HepG2 (cell line): ENCODE data around the gene CCDC18. TPM values are rescaled to one million over a fixed set of nuclear protein-coding genes. Genes with fewer than 3 reads are reported as not detected.

Experiments used
- AKNA ChIP-seq: sonication (generic); formaldehyde crosslinking; IDR thresholded peaks from 2 replicates; pipeline ENCODE4 v1.4.0; 2020; ENCODE audit warnings: missing genetic modification reagents, borderline replicate concordance
- ATF1 ChIP-seq: IDR thresholded peaks from 2 replicates; pipeline ENCODE4 v1.6.1; 2016; ENCODE audit warnings: mild to moderate bottlenecking, control low read depth
- ATF2 ChIP-seq: sonication (generic); formaldehyde crosslinking; IDR thresholded peaks from 2 replicates; pipeline ENCODE4 v1.4.0; 2020; ENCODE audit warnings: missing genetic modification reagents
- GATA4 ChIP-seq: sonication (generic); IDR thresholded peaks from 2 replicates; pipeline ENCODE4 v1.6.1; 2016; ENCODE audit warnings: antibody characterized with exemption, low read depth, borderline replicate concordance
- PAWR ChIP-seq: sonication (generic); formaldehyde crosslinking; IDR thresholded peaks from 2 replicates; pipeline ENCODE4 v1.4.0; 2020; ENCODE audit warnings: missing genetic modification reagents, mild to moderate bottlenecking, borderline replicate concordance
- SP5 ChIP-seq: IDR thresholded peaks from 2 replicates; pipeline ENCODE4 v1.6.1; 2016; ENCODE audit warnings: low read depth, borderline replicate concordance
- TBX3 ChIP-seq: fragments of 450-650 bp; IDR thresholded peaks from 2 replicates; pipeline ENCODE4 v1.6.1; 2017; ENCODE audit warnings: antibody characterized with exemption, mild to moderate bottlenecking, inconsistent platforms, borderline replicate concordance
- USF2 ChIP-seq, 2 experiments: sonication (generic) in 1 of 2; formaldehyde crosslinking in 1 of 2; IDR thresholded peaks; 2 replicates each; pipeline versions ENCODE4 v1.5.1 to v1.6.1; 2011 to 2020; ENCODE audit warnings: borderline replicate concordance in 1 of 2, low read depth in 1 of 2, low read length in 1 of 2, mild to moderate bottlenecking in 1 of 2, missing genetic modification reagents in 1 of 2, moderate library complexity in 1 of 2
- ZHX1 ChIP-seq: sonication (generic); formaldehyde crosslinking; IDR thresholded peaks from 2 replicates; pipeline ENCODE4 v1.8.1; 2022; ENCODE audit warnings: low read depth, mild to moderate bottlenecking, missing genetic modification reagents
- ZNF18 ChIP-seq: sonication (generic); formaldehyde crosslinking; IDR thresholded peaks from 2 replicates; pipeline ENCODE4 v1.8.0; 2022; ENCODE audit warnings: mild to moderate bottlenecking, missing genetic modification reagents; ENCODE audit not compliant: insufficient replicate concordance
- ZNF232 ChIP-seq: sonication (generic); formaldehyde crosslinking; IDR thresholded peaks from 2 replicates; pipeline ENCODE4 v1.4.0; 2020; ENCODE audit warnings: missing genetic modification reagents, borderline replicate concordance
- ZNF567 ChIP-seq: sonication (generic); formaldehyde crosslinking; IDR thresholded peaks from 2 replicates; pipeline ENCODE4 v1.8.1; 2023; ENCODE audit warnings: mild to moderate bottlenecking, missing genetic modification reagents, borderline replicate concordance
- ZNF773 ChIP-seq: sonication (generic); formaldehyde crosslinking; IDR thresholded peaks from 2 replicates; pipeline ENCODE4 v1.4.0; 2020; ENCODE audit warnings: missing genetic modification reagents, borderline replicate concordance
- polyA plus RNA-seq, 8 experiments: library from polyadenylated mRNA; depleted of rRNA in 3 of 8; stranded (reverse) in 7 of 8; unstranded in 1 of 8; fragments of >200 nt; fragmentation: Illumina TruSeq in 4 of 8; extraction: Trizol in 4 of 8; gene quantifications; 2 replicates each; pipeline versions ENCODE4 v1.2.1 to v1.2.3, GENCODE V29; 2011 to 2016; ENCODE audit warnings: low read depth in 4 of 8, missing spikeins in 1 of 8, mixed read lengths in 1 of 8; ENCODE audit not compliant: insufficient read depth in 1 of 8
- total RNA-seq, 5 experiments: library from RNA; depleted of rRNA; stranded (reverse); fragments of >200 nt; fragmentation: Illumina TruSeq; extraction: Trizol; gene quantifications; 2 replicates each; pipeline ENCODE4 v1.2.3, GENCODE V29; 2016; ENCODE audit warnings: low read depth in 1 of 5

CCDC18 gene
- total and polyA plus RNA-seq, 2 of the 13 experiments (the other 11 are each of a cell fraction or from before 2014, with no cell fraction given), result 1.9 to 18.4 TPM

GRCh38 chr1:93179886-93180722 is 420 bp upstream of the CCDC18 start, which contains the start of gene TMED5 (continued):
- TF ChIP-seq AKNA (CRISPR knock-in tag), result 0 out of 2 replicates have a peak, but pooled peaks have one; percentile 44
- peak; percentile 88 for TF ChIP-seq ZNF567
- no peak for TF ChIP-seq ATF1 (CRISPR knock-in tag)
- TF ChIP-seq ZHX1, result no peak
- TF ChIP-seq SP5, result peak; percentile 69
- 0 out of 2 replicates have a peak, but pooled peaks have one; percentile 36 for TF ChIP-seq GATA4
- TF ChIP-seq PAWR (CRISPR knock-in tag), result no peak
- no peak for TF ChIP-seq USF2 (IDR thresholded peaks at IDR 0.05; ENCODE audit: low read depth, low read length)
- TF ChIP-seq USF2 (CRISPR knock-in tag; IDR thresholded peaks at IDR 0.05; ENCODE audit: borderline replicate concordance), result no peak; the same call in 1 of the 2 replicates
- 0 out of 2 replicates have a peak, but pooled peaks have one; percentile 9 for TF ChIP-seq ZNF773
- TF ChIP-seq ZNF18 (CRISPR knock-in tag), result peak; percentile 18
- no peak for TF ChIP-seq TBX3
- TF ChIP-seq ATF2 (CRISPR knock-in tag), result 0 out of 2 replicates have a peak, but pooled peaks have one; percentile 20
- TF ChIP-seq ZNF232, result 0 out of 2 replicates have a peak, but pooled peaks have one; percentile 42
